ENCODE measurements around the gene CELA1.

Gene CELA1

GRCh38 chr12:51374361-51374760 is 27.9 kb upstream of the CELA1 start:
- no peak for DNase-seq

DNA sequence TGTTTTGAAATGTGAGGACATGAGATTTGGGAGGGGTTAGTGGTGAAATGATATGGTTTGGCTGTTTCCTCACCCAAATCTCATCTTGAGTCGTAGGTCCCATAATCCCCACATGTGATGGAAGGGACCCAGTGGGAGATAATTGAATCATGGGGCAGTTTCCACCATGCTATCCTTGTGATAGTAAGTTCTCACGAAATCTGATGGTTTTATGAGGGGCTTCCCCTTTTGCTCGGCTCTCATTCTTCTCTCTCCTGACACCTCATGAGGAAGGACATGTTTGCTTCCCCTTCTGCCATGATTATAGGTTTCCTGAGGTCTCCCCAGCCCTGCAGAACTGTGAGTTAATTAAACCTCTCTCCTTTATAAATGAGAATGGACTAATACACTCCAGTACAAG is 26.7 kb upstream of the CELA1 start:
- no peak for DNase-seq

DNA sequence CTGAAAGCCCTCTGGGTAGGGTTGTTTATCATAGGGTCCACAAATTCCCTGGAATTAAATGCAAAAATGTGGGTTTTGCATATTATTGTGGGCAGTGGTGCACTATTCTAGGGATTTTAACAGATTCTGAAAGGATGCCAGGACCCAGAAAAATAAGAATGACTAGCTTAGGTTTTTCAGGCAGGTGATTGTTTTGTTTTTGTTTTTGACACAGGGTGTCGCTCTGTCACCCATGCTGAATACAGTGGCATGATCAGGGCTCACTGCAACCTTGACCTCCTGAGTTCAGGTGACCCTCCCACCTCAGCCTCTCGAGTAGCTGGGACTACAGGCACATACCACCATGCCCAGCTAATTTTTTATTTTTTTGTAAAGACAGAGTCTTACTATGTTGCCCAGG is 25.5 kb upstream of the CELA1 start:
- no peak for DNase-seq

DNA sequence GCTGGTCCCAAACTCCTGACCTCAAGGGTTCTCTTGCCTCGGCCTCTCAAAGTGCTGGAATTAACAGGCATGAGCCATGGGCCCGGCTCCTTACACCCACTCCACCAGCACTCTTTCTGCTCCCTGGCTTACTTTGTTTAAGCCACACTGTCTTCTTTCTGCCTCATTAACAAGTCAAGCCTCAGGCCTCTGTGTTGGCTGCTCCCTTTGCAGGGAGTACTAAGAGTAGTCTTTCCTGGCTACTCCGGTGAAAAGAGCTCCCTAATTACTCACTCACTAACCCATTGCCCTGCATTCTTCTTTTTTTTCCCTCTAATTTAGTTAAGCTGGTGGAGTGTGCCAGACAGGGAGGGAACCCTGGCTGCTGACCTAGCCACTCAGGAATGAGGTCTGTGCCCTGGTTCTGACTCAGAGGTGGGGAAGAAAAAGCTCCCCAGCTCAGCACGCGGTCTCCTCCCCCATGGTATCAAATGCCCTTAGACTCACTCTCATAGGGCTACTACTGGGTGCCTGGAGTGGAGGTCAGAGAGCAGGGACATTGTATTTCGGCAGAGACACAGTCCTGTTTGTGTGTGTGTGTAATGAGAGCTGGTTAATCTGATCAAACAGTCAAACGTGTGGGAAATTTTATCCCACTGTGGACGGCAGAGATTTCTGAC is 24.9 kb upstream of the CELA1 start:
- no peak for DNase-seq

DNA sequence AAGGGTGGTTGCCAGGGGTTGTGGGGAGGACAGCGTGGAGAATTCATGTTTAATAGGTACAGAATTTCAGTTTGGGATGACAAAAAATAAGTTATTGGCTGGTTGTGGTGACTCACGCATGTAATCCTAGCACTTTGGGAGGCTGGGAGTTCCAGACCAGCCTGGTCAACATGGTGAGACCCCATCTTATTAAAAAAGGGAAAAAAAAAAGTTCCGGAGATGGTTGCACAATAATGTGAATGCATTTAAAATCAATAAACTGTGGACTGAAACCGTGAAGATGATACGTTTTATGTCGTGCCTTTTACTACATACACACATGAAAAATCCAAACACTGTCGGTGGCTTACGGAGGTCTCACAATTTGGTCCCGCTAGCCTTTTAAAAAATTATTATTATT is 24.2 kb upstream of the CELA1 start:
- no peak for DNase-seq

GRCh38 chr12:51369581-51369980 is 23.1 kb upstream of the CELA1 start:
- no peak for DNase-seq

- DNase-seq, result peak; percentile 53 to 83 (median 72)
Observed at GRCh38 chr12:51368640-51369517, 22.4 kb upstream of the CELA1 start.

DNA sequence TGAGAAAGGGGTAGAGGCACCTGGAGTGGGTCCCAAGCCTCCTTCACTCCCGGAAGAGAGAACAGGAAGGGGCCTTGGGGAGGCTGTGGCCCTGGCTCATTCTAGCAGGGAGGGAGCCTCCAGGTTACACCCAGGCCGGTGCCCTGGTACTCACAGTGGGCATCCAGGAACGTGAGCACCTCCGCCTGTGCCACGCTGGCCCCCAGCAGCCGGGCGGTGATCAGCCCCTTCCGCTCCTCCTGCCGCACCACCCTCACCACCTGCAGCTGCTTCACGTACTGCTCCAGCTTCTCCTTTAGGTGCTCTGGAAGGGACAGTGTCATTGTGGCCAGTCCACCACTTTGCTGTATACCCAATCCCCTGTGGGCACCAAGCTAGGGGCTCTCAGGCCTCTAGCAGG is 18.8 kb upstream of the CELA1 start:
- no peak for DNase-seq

DNA sequence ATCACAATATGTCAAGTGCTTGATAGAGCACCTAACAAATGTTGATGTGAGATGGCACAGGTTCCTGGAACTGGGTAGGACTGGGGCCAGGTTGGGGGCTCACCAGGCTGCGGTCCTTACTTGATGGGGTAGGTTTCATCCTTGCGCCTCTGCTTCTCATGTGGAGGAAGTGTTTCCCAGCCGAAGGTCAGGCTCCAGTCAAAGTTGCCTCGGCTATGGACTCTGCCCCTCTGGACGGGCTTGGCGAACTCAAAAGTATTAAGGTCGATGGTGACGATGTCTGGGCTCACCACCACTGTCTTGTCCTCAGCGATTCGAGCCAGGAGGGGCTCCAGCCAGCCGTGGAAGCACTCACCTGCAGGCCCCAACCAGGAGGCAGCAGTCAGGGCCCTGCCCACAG is 17.5 kb upstream of the CELA1 start:
- no peak for DNase-seq

DNA sequence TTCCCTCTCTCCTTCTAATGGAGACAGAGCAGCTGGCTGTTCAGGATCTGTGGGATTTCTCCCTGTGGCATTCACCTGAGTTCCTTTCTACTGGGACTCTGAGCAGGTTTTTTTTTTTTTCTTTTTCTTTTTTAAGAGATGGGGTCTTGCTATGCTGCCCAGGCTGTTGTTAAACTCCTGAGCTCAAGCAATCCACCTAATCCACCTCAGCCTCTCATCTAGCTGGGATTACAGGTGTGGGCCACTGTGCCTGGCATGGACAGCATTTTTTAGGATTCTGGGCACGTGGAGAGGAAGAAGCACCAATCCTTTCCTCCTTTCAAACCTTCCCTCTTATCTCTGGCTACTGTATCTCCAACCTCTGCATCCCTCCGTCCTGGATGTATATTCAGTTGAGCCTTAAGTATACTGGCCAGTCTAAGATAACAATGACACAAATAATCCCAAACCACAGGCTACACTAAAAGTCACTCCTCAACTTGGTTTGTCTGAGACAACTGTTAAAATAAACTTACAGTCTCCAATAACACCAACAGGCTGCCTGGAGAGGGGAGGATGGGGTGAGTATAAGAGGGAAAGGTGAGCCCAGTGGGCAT is 16.4 kb upstream of the CELA1 start:
- DNase-seq, result no peak

GRCh38 chr12:51362307-51362706 is 15.8 kb upstream of the CELA1 start:
- DNase-seq, result no peak

GRCh38 chr12:51361161-51362016 is 14.9 kb upstream of the CELA1 start:
- DNase-seq, result no peak

DNA sequence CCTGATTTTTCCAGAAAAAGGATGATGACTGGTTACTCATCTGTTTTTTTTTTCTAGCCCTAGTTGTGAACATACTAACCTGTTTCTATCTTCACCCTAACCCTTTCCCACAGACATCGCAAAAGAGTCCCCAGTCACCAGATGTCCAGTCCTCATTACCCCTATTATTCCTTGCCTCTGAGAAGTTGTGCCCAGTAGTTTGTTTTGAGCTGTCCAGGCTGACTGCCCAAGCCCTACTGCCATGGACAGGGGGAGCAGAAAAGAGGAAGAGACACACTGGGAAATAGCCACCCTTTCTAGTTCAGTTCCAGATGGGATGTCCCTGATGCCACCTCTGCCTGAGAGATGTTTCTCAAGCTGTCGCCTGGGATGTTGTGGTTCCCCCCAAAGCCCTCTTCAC is 13.8 kb upstream of the CELA1 start:
- no peak for DNase-seq

DNA sequence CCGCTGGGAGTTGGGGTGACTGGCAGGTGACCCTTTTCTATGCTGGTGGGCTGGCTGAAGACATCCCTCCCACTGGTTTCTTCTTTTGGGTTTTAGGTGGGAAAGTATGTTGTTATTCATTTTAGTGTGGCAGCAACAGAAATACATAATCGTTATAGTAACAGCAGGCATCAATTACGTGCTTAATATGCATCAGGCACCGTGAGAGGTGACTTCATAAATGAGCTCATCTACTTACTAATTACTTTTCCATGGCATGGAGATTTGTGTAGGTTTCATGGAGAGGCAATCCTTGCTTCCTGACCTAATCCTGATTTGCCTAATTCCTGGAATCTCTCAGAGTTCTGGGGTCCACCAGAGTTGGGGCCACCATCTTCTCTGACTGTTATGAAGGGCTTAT is 13.4 kb upstream of the CELA1 start:
- DNase-seq, result no peak

DNA sequence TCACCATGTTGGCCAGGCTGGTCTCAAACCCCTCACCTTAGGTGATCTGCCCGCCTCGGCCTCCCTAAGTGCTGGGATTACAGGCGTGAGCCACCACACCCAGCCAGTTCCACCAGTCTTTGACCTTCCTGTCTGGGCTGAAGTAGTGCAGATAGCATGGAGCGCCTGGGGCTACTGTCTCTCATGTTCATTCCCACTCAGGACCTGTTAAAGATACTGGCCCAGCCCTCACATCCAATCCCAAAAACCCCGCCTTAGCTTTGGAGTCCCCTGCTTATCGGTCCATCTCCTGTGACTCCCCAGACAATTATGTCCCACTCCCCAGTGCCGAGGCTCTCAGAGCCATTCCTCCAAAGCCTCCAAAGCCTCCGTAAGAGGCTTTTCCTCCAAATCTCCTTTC is 12.0 kb upstream of the CELA1 start:
- no peak for DNase-seq

- no peak for DNase-seq
Observed at GRCh38 chr12:51357374-51358047, 11.0 kb upstream of the CELA1 start.

DNA sequence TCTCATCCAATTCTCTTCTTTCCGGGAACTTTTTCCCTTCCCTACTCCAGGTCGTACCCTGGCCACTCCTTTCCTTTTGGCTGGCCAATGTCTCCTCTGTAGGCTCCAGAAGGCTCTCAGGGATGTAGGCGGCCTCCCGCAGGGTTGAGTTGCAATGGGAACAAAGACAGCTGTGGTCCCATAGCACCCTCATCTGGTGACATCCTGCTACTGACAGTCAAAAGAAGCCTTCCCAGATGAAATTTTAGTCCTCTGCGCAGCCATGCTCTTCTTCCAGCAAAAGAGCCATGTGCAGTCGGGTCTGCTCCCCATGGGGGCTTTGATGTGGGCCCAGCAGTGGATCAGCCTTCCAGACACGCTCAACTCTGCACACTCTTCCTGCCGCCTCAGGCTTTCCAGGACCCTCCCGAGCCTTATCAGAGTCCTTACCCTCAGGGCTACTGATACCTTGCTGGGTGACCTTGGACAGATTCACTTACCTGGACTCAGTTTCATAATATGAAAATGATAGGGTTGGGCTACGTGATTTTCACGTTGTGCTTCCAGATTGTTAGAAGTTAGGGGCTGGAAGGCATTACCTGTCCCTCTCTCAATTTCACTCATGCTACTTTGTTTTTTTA is 5.5 kb upstream of the CELA1 start:
- peak in 1 of 4 experiments; percentile 5 for DNase-seq

DNA sequence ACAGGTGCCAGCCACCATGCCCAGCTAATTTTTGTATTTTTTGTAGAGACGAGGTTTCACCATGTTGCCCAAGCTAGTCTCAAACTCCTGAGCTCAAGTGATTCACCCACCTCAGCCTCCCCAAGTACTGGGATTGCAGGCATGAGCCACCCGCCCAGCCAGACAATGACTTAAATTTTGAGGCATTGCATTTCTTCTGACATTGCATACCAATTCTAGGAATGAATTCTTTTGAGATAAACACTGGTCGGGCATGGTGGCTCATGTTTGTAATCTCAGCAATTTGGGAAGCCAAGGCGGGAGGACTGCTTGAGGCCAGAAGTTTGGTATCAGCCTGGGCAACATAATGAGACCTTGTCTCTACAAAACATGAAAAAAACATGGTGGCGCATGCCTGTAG is 2.5 kb upstream of the CELA1 start:
- DNase-seq, result no peak

- no peak for DNase-seq
Observed at GRCh38 chr12:51348116-51348515, 1.6 kb upstream of the CELA1 start.

- no peak for DNase-seq
Observed at GRCh38 chr12:51345681-51346080, 798 bp downstream of the CELA1 start.

GRCh38 chr12:51343201-51343600 is 3.3 kb downstream of the CELA1 start:
- DNase-seq, result no peak

GRCh38 chr12:51342416-51342815 is 4.1 kb downstream of the CELA1 start:
- DNase-seq, result no peak

All from activated CD4-positive, CD25-positive, alpha-beta regulatory T cell (primary cell).